ENCODE measurements around the gene CACNA1C.

The CACNA1C gene

DNA sequence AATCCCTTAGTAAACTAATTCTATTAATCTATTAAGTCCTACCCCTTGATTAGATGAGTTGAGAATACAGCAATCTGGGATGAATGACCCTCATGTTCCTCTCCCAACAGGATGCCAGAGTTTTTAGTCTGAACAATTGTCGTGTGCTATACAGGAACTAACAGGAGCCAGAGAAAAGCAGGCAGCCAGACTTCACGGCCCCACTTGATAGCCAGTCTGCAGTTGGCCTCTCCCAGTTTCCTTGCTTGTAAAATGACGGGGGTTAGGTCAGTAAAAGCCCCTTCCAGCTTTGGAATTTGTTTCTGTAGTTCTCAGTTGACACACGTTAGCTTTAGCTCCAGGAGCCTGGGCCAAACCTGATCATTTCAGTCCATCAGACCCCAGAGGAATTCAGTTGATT, 475.2 kb downstream of the CACNA1C start:
- DNase-seq (ENCODE audit: low spot score): no peak

DNA sequence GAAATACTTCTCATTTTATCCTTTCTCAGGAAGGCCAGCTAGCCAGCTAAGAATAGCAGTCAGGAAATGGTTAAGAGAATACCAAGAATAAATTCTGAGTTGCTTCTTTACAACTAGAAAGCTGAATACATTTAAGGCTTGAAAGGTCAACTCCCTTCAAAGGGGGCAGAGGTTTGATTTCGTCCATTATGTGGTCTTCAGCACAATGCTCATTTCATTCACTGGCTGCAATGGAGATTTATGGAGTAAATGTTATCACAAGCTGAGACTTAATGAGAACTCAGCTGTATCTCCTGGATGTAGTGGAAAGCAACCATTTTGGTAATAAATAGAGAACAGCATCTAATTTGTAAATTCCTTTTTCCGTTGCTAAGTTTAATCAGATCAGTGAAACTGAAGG, 477.0 kb downstream of the CACNA1C start:
- DNase-seq (ENCODE audit: low spot score): no peak

DNA sequence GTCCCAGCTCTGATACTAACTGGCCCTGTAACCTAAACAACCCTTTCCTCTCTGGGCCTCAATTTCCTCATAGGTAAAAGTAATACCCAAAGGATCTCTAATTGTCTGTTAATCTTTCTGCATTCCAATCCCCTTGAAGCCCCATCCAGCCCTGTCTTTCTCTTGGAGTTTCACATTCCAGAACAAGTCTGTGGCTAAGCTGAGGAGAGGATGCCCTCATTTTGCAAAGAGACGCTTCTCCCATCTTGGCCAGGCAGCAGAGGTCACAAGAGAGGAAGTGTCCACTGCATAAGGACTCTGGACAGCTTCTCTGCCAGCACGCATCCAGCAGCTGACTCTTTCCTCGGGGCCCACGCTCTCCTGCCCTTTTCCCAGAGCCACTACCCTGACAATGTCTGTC, 478.6 kb downstream of the CACNA1C start:
- no peak for DNase-seq (ENCODE audit: low spot score)

DNA sequence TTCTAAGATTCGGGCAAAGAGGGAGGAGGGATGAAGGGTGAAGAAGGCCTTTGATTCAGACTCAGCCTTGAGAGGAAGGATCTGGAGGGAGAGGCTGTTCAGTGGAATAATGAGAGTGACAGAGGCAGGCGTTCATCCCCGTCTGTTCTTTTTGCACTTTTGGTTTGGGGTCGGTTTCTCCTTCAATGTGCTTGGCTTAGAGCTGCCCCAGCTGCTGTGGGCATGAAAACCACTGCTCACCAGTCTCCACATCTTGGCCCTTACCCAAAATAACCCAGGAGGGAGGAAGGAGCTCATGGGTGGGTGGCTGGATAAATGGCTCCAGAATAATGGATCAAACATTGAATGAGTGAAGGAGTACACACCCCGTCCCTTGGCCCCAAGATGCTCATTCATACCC, 480.2 kb downstream of the CACNA1C start:
- DNase-seq (ENCODE audit: low spot score): no peak

DNA sequence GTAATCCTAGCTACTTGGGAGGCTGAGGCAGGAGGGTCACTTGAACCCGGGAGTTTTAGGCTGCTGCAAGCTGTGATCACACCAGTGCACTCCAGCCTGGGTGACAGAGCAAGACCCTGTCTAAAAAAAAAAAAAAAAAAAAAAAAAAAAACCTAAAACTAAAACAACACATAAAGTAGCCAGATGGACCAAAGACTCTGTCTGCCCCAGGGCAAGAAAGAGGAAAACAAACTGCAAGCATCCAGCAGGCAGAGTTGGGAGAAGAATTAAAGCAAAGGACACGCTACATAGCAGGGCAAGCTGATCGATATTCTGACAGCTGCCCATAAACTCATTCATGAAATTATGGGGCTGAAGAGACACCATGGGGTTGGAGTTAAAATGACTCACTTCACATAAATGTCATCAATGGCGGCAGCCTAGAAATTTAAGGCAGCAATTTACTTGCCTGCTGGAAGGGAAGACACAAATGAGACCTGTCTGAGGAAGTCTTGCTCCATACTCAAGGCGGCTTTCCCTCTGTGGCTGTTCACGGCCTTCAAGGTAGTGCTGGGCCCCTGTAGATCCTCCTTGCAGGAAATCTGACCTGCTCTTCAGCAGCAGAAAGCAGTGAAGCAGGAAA, 482.9 kb downstream of the CACNA1C start:
- no peak for DNase-seq (ENCODE audit: low spot score)

DNA sequence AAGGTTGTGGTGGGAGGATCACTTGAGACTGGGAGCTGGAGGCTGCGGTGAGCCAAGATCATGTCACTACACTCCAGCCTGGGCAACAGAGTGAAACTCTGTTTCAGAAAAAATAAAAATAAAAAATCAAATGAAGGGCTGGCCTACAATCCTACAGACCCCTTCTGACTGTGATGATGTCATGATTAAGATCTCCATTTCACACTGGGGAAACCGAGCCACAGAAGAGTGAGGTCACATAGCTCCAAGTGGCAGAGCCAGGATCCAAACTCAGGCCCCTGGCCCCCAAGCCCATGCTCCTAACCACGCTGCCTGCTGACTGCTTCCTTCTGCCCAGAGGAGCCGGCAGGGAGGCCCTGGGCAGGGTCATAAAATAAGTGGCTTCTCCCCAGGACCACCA, 483.9 kb downstream of the CACNA1C start:
- DNase-seq (ENCODE audit: low spot score): no peak

DNA sequence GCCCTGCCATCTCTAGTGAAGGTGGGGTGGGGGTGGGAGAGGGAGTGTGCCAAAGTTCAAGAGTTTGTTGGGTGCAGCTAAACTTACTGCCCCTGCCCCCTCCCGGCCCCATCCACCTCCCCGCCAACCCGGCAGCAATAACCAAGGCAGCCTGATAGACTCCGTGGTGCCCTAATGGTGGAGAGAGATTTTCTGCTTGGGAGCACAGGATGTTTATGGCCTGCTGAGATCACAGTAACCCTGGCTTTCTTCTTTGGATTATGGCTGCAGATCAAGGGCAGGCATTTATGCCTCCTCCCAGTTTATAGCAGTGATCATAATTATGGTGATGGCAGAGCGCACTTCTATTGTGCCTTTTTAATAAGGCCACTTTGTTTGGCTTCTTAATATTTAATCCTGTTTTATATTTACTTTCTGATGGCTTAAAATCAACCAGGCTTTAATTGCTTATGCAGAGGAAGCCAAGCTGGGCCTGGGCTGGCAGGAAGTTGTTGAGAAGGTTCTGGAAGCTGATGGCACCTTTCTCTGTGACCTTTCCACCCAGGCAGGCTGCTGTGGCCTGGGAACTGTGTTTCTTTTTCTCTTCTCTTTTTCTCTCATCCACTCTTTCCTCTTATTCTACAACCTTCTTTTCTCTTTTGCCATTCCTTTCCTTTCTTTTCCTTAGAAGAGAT, 485.2 kb downstream of the CACNA1C start:
- DNase-seq (ENCODE audit: low spot score): no peak

DNA sequence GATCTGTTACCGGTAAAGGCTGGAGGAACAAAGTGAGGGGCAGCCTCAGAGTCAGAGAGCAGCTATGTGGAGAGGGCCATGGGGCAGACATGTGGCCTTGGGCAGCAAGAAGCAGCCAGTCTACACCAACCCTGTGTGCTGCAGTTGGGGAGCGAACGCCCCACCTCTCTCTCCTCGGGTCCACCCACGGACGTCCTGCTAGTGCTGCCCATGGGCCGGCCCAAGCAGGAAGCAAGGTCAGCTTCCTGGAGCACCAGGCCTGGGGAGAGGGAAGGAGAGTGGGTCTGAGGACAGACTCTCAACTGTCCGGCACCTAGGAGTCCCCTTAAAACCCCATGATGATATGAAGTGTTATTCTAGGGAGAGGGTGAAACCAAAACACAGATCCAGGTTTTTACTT, 487.2 kb downstream of the CACNA1C start:
- no peak for DNase-seq (ENCODE audit: low spot score)

DNA sequence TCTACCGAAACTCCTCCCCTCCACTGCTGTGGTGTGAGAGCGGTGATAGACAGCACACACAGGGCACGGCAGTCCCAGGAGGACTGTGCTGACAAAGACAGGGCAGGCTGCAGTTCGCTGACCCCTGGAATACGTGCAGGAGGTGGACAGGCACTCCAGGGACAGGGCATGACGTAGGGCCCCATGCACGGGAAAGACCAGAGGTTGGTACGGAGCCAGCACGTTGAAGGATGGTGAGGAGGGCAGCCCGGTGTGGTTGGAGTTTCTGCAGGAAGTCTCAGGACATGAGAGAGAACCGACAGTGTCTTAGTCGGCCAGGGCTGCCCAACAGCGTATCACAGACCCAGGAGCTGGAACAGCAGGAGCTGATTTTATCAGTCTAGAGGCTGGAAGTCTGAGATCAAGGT, 487.8 kb downstream of the CACNA1C start:
- no peak for DNase-seq (ENCODE audit: low spot score)

DNA sequence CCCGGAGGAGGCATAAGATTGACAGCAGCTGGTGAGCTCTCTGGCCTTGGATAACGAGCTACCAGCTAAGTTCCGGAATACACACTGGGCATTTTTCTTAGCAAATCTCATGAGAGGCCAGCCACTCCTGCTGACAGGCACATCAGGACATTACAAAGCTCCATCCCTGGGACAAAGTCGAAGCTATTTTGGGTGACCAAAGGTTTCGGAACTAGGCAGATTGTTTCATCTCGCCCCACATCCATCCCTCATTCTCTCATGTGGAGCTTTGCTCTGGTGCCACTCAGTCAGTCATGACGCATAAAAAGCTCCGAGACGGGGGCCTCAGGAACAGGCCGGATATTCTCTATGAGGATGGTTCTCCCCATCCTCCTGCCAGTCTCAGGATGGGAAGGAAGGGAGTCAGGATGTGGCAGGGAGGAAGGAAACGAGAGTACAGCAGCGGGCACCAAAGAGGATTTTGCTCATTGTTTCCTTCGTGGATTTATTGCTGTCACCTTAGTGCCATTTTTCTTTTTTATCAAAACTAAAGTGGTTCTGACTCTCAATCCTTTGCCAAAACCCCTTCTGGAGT, 488.9 kb downstream of the CACNA1C start:
- DNase-seq (ENCODE audit: low spot score): no peak

DNA sequence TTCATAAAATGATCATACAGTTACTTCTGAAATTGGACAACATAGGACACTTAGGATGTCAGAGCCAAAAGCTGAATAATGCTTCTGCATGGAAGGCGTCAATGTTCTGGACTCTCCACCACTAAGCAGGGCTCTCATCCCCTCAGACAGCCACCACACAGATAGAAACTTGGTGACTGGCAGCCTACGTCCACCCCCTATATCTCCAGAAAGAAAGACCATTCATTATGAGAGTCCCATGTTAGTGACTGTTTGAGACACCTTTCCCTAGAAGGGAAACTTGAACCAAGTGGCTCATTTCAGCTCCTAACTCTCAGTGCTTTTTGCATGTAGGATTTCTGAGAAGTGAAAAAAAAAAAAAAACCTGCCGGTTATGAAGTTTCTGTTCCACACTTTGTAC, 491.0 kb downstream of the CACNA1C start:
- DNase-seq (ENCODE audit: low spot score): no peak

DNA sequence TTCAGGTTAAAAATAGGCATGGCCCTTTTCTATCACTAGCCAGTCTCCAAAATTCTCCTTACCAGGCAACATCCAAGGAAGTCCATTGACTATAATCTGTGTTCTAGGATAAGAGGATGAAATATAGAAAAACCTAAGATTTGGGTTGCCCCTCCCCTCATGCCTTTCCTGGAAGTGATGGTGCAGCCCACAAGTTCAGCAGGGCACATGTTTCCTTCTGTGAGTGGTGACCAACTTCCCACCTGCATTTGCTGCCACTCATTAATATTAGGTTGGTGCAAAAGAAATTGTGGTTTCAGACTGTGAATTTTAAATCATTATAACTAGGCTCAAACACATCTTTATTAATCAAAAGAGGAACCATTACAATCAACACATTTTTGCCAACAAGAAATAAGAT, 491.4 kb downstream of the CACNA1C start:
- no peak for DNase-seq (ENCODE audit: low spot score)

DNA sequence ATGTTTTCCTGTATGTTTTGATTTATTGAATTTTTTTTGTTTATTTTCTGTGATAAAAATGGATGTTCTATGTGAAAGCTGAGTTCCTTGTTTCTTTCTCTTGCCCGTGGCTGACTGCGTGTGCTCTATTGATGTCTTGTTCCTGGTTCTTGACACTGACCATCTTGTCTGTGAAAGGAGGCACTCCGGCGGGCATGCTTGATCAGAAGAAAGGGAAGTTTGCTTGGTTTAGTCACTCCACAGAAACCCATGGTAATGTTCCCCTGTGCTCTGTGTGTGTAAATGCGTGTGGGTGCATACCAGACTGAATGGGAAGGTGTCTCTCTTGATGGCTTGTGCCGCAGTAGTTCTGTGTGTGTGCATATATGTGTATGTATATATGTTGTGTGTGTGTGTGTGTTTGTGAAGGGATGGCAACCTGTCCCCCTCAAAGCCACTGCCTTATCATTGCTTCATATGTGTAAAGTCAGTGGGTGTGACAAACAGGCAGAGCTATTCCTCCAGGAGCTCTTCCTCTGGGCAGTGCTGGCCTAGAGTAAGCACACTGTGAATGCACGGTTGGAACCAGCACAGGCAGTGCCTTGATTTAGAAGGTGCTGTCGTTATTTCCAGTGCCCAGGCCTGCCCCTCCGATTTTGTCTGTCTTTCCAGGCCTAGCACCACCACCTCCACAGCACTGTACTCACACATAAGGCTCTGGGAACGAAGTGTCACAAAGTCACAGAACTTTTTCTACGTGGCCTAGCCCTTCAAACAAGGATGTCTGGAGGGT, 494.7 kb downstream of the CACNA1C start:
- no peak for DNase-seq (ENCODE audit: low spot score)

DNA sequence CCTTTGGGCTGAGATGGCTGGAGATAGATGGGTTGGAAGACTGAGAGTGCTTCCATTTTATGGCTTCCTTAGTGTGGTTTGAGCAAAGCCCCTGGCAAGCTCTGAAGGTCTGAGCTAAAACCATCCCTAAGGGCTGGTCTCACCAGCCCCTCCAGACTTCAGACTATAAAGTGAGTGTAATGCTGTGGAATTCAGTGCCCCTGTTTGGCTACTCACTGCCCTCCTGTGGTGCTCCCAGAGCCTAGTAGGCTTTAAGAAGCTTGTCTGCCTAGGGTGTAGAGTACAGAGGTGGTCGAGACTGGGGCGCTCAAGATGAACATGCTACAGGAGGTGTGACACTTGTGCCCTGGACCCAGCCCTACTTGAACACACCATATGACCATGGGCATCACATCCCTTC, 495.3 kb downstream of the CACNA1C start:
- no peak for DNase-seq (ENCODE audit: low spot score)

DNA sequence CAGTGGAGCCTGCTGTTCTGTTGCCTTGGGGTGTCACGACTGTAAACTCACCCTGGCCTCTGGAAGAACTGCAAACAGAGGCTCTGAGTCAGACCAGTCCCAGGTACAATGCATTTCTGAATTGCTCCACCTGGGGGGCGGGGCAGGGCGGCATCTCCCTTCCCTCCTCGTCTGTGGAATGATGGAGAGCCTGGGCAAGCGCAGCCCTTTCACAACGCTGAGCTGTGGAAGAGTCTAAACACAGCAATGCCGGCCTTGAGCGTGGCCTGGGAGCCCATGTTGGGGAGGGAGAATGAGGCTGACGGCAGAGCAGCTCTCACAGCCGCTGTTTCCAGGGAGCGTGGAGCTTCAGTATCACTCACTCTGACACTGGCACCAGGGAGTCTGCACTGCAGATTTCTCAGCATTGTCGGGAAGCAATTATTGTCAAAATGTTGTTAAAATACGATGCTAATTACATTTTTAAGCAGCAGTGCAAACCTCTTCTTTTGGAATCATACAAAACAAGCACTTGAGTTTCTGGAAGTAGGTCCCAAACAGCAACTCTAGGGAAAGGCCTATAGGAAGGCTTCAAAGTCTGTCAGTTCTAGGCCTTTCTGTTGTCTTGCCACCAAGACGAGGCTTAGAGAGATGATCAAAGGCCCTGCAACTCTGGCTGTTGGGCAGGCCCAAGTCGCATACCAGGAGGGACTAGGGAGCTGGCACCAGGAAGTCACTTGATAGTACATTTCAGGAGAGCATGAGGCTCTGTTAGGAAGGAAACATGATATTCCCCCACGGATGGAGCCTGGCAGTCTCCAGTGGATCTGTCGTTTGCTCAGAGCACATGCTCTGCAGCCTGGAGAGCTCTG, 498.0 kb downstream of the CACNA1C start:
- DNase-seq (ENCODE audit: low spot score): no peak

DNA sequence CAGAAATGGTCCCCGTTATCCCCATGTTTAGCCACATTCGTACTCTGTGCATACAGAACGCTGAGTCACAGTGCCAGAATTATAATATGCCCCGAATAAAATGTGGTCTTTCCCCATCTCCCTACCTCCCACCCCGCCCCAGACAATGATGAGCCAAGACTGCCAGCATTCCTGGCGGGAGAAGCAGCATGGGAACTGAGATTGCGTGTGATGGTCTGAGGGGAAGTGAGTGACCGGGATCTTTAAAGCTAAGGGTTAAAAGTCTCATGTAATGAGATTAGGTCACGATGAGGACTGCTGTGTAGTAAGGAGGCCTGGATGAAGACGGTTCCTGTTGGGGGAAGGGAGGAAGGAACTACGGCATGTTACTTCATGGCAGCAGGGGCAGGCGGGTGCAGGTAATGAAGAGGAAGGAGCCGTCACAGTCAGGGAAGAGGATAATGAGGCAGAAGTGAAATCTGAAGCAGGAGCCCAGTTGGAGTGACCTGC, 498.7 kb downstream of the CACNA1C start:
- no peak for DNase-seq (ENCODE audit: low spot score)

DNA sequence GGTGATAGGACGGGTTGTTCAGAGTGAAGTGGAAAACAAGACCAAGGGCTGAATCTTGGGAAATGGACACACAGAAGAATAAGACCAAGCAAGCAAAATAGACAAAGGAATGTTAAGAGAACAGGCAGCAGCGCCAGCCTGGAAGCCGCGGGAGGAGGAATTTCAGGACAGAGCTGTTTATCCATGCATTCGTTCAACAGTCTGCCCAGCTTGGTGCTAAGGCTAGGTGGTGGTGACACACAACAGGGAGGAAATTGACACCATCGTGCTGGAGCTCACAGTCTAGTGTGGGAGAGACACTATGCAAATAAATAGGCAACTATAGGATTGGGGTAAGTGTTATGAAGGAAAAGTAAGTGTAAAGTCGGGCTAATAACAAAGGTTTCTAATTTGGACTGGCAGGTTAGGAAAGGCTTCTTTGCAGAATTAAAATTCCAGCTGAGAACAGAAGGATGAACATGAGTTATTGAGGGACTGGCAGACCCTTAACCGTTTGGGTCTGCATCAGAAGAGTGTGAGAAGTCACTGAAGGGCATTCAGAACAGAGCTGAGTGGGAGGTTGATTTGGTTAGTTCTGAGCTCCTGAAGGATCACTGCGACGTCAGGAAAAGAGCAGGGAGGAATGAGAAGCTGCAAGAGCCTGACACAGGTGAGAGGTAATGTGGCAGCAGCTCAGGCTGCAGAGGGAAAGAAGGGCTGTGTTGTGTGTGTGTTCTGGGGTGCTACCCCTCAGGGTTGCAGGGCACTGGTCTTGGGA, 499.4 kb downstream of the CACNA1C start:
- DNase-seq (ENCODE audit: low spot score): no peak

DNA sequence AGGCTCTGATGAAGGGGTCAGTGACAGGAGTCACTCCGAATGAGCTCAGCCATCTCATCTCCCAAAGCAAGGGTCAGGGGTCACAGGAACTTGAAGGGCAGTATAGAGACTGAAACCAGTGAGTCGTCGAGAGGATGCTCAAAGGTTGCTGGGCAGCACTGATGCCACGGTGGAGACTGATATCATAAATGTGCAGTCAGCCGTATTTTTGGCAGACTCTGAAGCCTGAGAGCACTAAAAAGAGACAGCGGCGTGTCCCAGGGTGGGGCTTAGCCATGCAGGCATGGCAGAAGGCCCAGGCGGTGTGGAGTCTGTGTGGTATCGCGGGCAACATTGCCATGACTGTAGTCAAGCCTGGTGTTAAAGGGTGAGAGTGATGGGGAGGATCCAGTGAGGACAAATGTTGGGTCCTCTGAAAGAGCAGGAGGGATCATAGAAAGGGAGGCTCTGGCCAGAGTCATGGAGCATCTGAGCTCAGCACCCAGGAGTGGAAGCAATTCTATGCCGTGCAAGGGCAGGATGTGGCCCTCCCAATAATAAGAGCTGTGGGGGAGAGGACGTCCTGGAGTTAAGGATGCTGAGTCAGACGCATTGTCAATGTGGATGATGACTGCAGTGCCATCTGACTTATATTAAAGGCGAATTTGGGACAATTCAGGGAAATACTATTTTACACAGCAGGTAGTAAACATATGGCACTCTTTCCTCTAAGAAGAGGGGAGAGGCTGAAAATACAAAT, 500.8 kb downstream of the CACNA1C start:
- no peak for DNase-seq (ENCODE audit: low spot score)

DNA sequence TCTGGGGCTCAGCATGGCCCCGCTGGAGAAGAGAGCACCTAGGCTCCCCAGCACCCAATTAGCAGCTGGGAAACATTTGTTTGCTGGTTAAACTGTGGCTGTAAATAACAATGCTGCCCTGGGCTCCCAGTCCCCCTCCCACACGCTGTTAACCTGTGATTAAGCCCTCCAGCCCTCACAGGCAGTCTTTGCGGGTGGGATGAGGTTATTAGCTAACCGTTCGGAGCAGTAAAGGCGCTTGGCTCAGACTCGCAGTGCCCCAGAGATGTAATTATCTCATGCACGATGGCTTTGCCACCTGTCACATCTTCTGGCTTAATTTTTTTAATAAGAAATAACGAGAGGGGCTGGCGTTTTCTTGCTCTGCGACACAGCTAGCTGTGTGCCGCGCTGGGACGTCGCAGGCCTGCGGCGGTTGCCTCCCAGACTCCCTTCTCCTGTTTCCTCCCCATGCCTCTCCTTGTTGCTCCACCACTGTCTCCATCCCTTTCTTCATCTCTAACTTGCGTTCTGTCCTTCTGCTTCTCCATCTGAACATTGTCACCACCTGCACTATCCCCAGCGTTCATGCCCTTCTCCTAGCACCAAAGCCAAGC, 502.8 kb downstream of the CACNA1C start:
- no peak for DNase-seq (ENCODE audit: low spot score)

DNA sequence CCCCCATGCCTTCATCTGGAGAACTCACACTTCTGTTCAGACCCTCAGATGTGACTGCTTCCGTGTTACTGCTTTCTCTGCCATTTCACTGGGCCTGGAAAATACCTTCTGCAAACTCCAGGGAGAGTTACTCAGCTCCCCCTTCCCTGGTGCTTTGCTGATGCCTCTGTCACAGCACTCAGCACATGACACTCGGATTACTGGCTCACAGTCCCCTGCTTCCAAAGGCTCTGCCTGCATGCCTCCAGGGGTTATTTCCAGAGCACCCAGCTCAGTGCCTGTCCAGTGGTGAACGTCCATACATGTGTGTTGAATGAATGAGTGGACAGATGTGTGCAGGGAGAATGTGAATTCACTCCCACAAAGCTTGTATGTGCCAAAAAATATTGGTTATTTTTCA, 504.8 kb downstream of the CACNA1C start:
- DNase-seq (ENCODE audit: low spot score): no peak

Data from NAMALWA (cell line).